Measurements from ENCODE around the gene ZNF576.

GRCh38 chr19:43552616-43553015, 43.8 kb upstream of the ZNF576 start:
- no peak for TF ChIP-seq POLR2A (IDR thresholded peaks at IDR 0.05; ENCODE audit: low read length)
- TF ChIP-seq GATA1 (IDR thresholded peaks at IDR 0.05; ENCODE audit: low read depth, low read length): no peak
